D341Med (cell line): Measurements from ENCODE around the gene PYGB.
"Not testable (repeated sequence)": the region's sequence is repeated elsewhere in the genome, so short reads cannot be mapped to it uniquely, and the experiment has no call there.

Experiments used
- DNase-seq: peaks from one replicate; pipeline ENCODE4 v3.0.0; 2012; ENCODE audit warnings: low spot score

Gene PYGB

GRCh38 chr20:25230166-25230831 lies 17.6 kb upstream of the PYGB start:
- no peak for DNase-seq

GRCh38 chr20:25233016-25233772 lies 14.7 kb upstream of the PYGB start:
- no peak for DNase-seq

- not testable (repeated sequence) for DNase-seq
These were observed 13.7 kb upstream of the PYGB start for GRCh38 chr20:25234009-25234849.

GRCh38 chr20:25236450-25237304 lies 11.2 kb upstream of the PYGB start:
- no peak for DNase-seq

GRCh38 chr20:25237610-25238318 lies 10.1 kb upstream of the PYGB start:
- no peak for DNase-seq

GRCh38 chr20:25238319-25239037 lies 9.4 kb upstream of the PYGB start:
- no peak for DNase-seq

- DNase-seq: no peak
These were observed 8.2 kb upstream of the PYGB start for GRCh38 chr20:25239387-25240370.

- not testable (repeated sequence) for DNase-seq
These were observed 6.8 kb upstream of the PYGB start for GRCh38 chr20:25240851-25241658.

GRCh38 chr20:25241659-25241955 lies 6.3 kb upstream of the PYGB start:
- not testable (repeated sequence) for DNase-seq

GRCh38 chr20:25242231-25242630 lies 5.7 kb upstream of the PYGB start:
- no peak for DNase-seq

GRCh38 chr20:25243416-25243979 lies 4.4 kb upstream of the PYGB start:
- DNase-seq: no peak

GRCh38 chr20:25244976-25245375 lies 2.9 kb upstream of the PYGB start:
- DNase-seq: no peak

GRCh38 chr20:25245461-25245860 lies 2.4 kb upstream of the PYGB start:
- no peak for DNase-seq

GRCh38 chr20:25246182-25246999 lies 1.5 kb upstream of the PYGB start:
- no peak for DNase-seq

- peak; percentile 77 for DNase-seq
These were observed 826 bp upstream of the PYGB start for GRCh38 chr20:25247000-25247517.

- DNase-seq: peak; percentile 71
These were observed 348 bp upstream of the PYGB start for GRCh38 chr20:25247518-25247955.

- no peak for DNase-seq
These were observed 894 bp downstream of the PYGB start for GRCh38 chr20:25248786-25249172.
